ENCODE results near the gene CCDC157.

The CCDC157 gene

DNA sequence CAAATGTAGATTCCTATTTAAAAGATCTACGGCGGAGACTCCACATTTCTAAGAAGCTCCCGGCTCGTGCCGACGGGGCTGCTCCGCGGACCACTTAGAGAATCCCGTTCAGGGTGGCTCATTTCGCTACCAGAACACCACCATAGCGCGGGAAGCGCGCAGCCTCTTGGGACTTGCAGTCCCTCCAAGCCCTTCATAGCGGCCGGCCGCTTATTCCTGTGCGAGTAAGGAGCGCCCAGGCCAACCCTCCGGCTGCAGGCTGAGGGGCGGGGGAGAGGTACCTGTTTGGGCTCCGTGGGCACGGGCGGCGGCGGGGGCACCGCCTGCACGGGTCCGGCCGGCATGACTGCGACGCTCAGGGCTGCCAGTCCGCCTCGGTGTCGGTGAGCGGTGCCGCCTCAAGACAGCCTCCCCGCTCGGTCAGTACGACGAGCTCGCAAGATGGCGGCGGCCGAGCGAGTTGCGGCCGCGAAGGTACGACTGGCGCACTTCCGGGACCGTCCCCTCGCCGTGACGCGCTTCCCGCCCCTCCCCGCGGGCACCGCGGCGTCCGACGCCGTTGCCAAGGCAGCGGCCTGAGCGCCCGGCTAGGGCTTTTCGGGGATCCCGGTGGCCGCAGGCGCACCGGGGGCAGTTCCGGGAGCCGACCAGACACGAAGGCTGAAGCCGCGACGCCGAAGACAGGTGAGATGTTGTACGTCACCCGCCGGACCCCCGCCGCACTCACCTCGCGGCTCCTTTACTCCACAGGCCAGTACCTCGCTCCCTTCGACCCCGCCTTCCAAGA lies at the start of gene CCDC157, which contains the start of gene SF3A1:
Gene CCDC157, plus strand, starts transcription at position 559 of the 787 bp plus-strand sequence. CDS start 8,994 bp downstream, outside the sequence.
Gene SF3A1, minus strand, starts transcription at position 446 of the 787 bp plus-strand sequence. Its CDS starts 102 bp downstream, at position 344.
- peak; percentile 66 to 82 for DNase-seq (ENCODE audit: low read depth in 2 of 2)

DNA sequence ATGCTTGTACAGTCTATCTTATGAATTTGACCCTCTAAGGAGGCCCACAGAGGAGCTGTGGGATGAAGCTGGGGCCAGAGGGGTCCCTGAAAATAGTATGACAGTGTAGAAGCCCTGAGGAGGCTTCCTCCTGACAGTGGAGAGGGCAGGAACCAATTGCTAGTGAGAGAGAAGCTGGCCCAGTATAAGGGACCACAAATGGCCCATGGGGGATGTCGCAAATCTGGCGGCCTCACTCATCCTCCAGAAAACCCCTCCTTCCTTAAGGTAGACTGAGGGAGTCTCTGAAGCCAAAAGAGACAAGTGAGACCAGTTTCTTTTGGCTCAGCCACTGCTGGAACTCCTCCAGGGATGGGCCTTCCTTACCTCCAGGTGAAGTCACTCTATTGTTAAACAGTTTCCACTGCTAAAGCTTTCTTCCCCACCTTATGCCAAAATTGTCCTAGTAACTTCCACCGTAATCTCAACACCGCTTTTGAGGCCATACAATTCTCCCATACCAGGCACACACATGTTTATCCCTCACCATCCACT lies 49.7 kb upstream of the CCDC157 start:
- DNase-seq (ENCODE audit: low read depth in 2 of 2), result no peak

DNA sequence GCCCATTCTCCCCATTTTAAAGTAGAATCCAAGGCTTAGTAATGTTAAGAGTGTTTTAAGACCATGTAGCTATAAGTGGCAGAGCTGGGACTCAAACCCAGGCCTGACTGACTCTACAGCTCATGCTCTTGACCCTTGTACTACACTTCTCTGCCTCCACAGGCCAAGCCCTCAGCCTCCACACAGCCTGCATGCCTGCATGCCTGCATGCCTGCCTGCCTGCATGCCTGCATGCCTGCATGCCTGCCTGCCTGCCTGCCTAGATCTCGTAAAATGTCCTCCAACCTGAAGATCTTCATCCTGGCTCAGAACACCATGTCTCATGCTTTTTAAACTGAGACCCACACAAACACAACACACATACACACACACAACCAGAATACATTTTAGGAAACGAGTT lies 48.7 kb upstream of the CCDC157 start:
- no peak for DNase-seq (ENCODE audit: low read depth in 2 of 2)

DNA sequence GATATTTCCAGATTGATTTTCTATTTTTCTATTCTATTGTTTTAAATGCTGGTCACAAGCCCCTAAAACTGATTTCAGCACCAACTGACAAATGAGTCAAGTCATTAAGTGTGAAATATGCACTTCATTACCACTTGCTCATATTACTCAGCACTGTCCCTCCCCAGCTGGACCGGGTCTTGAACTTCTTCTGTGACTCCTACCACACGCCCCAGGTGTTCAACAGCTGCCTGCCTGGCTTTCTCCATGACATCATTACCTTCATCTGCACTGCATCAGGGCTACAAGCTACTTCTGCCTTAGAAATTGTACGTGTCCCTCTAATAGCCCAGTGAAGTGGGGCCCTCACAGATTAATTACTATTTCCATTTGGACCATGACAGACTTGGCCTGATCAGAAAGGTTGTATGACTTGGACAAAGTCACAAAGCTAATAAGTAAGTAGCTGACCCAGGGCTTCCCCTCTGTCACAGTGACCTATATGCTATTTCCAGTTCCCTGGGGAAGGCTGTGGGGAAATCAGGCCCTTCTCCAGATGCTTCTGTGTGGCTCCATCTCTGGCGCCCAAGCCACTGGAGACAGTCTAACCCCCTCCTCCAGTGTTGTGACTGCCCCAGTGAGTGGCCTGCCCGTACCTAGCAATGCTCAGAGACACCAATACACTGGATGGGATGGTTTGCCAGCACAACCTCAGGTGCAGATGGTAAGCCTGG lies 48.1 kb upstream of the CCDC157 start:
- no peak for DNase-seq (ENCODE audit: low read depth in 2 of 2)

DNA sequence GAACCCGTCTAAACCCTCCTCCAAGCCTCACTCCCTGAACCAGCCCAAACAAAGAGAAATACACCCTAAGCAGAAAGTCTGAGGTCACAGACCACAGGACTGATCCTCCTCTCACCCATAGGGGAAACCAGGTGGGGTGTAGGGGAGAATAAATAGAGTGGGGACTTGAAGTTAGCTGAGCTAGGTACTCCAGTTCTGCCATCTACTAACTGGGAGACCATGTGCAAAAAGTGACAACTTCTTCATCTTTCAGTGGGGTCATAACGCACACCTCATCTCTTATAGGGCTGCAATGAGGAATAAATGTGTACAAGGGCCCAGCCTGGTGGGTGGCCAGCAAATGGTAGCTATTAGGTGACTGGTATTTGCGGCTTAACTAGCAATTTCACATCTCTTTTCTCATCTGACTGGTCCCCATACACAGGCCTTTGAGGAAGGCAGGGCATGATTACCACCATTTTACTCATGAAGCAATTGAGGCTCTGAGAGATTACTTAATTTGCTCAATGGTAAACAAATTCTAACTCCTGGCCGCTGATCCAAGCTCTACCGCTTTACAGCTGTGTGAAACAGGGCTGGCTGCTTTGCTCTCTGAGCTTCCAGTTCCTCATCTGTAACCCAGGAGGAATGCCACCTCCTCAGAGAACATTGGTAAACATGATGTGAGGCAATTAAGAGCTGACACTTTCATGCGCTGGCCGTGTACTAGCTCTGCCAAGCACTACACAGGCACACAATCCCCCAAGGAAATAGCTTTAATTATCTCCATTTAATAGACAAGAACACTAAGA lies 46.7 kb upstream of the CCDC157 start:
- no peak for DNase-seq (ENCODE audit: low read depth in 2 of 2)

DNA sequence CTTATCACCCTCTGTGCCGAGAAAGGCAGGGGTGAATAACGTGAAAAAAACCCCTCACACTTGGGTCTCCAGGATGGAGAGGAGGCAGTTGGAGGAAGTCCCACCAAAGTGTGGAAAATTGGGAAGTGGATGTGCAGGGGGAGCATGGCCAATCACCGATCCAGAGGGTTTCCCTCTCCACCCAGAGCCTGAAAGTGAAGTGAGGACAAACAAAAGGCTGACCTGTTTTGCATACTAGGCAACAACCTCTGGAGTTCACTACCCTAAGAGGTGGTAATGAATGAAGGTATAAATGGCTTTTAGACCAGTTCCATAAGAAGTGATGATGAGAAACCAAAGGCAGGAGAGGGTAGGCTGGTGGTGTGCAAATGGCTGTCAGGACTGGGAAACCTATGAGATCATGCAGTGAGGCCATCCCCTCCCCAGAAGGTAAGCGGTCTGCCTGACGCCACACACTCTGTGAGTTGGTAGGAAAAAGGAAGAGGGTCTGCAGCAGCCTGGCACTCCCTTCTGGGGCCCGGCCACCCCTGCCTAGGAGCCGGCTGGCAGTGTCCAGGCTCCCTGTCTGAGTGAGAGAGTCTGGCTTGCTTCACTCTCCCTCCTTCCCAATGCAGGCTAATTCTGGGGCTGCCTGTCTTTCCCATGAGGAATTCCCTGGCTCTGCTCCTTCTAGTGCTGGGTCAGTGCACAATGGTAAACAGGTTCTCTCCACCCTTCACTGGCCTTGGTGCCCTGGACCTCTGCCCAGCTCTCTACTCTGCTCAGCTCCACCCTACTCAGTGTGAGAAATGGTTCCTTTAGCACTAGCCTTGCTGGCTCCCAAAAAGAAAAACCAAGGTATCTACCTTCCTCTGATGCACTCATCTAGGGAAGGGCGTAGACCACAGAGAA lies 45.7 kb upstream of the CCDC157 start:
- no peak for DNase-seq (ENCODE audit: low read depth in 2 of 2)

DNA sequence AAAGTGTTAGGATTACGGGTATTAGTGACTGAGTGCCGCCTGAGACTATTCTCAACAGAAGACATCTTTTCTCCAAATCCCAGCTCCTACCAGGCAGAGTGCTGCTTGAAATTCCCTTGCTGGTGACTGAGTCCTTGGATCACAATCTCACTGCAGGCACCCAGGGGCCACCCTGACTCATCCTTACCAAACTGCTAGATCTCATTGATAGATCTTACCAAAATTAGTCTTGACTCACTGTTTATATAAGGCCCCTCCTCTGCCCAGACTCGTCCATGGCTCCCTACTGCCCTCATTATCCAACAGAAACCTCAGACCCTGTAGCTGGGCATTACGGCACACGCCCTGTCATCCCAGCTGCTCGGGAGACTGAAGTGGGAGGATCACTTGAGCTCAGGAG lies 44.8 kb upstream of the CCDC157 start:
- no peak for DNase-seq (ENCODE audit: low read depth in 2 of 2)

DNA sequence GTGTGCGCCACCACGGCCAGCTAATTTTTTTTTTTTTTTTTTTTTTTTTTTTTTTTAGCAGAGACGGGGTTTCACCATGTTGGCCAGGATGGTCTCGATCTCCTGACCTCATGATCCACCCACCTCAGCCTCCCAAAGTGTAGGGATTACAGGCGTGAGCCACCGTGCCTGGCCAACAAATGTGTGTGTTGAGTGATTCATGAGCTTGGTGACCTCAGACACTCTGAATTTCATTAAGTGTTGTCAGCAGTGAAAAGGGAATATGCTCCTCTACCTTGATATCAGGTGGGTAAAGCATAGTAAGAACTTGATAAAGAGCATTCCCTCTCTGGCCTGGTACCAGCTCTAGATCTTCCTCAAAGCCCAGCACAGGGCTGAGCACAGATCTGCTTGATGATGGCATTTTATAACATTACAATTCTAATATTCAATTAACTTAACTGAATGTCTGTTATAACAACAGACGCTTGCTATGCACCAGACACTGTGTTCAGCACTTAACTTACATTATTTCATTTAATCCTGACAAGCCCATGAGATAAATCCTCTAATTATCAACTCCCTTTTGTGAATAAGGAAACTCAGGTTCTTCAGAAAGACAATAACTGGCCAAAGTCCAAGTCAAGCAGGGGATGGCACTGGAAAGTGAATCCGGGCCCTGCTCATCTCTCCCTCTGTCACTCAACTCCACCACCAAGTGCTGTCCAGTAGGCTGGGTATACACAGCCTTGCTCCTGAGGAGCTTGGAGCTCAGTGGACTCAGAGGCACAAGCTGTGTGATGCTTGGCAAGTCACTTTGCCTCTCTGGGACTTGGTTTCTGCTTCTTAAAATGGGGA lies 43.1 kb upstream of the CCDC157 start:
- no peak for DNase-seq (ENCODE audit: low read depth in 2 of 2)

DNA sequence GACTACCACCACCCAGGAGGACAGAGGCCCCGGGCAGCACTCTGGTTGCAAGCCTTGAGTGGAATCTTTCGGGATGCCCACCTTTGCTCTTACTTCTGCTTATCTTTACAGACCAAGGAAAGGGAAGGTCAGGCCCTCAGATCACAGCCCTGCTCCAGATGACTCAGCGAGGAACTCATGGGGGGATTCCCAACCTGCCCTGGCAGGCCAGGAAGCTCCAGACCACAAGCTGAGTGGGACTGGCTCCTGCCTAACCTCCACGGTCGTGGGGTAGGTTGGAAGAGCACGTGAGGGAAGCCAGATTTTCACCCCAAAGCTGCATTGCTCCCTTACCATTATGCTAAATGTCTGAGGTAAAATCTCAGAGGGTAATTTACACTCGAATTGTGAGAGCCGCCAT lies 41.9 kb upstream of the CCDC157 start:
- peak; percentile 27 to 31 for DNase-seq (ENCODE audit: low read depth in 2 of 2)

DNA sequence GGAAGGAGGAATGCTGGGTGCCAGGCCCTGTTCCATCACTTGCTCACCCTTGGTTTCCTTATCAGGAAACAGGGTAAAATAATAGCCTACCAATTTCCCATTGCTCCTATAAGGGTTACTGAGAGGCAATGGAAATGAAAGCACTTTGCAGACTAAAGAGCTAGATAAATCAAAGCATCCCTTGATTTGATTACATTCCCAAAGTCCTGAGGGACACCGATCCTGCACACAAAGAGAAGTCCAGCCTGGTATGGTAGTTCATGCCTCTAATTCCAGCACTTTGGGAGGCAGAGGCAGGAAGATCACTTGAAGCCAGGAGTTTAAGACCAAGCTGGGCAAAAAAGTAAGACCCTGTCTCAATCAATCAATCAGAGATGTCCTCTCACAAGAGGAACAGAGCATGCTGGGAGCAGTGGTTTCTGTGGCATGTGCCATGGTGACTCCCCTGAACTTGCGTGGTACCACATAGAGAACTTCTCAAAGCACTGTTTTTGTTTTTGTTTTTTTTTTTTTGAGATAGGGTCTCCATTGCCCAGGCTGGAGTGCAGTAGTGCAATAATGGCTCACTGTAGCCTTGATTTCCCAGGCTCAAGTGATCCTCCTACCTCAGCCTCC lies 40.7 kb upstream of the CCDC157 start:
- no peak for DNase-seq (ENCODE audit: low read depth in 2 of 2)

DNA sequence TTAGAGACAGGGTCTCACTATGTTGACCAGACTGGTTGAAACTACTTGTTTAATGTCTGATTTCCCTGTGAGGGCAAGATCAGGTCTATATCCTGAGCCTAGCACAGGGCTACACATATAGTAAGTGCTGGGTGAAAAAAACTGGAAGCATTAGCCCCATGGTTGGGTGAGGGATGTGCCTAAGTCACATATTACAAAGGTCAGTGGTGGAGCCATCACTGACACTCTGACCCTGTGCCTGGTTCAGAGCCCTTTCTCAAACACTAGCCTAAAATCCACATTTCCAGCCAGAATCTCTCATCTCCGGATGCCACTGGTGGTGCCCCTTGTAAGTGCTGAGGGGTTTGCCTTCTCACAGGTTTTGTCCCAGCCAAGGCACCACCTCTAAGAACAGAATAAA lies 39.0 kb upstream of the CCDC157 start:
- DNase-seq (ENCODE audit: low read depth in 2 of 2), result no peak

DNA sequence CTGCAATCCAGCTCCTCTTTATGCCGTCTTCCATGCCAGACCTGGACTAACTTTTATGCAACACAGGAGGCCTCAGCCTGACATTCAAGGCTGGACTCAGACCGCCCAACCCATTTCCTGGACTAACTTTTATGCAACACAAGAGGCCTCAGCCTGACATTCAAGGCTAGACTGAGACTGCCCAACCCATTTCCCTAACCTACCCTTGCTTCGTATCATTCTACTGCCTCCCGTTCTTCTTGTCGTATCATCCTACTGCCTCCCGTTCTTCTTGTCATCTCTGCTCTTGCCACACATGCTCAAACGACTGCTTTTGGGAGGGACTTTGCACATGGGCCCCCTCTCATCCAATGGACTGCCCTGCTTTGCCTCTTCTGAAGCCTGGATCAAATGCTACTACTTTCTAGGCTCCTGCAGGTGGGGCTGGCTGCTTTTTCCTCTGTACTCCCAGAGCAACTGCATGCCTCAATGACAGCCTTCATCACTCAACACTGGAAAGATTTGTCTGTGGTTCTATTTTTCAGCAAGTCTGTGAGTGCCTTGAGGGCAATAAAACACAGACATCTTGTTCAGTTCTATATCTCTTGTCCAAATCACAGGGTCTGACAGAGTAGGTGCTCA lies 37.9 kb upstream of the CCDC157 start:
- no peak for DNase-seq (ENCODE audit: low read depth in 2 of 2)

DNA sequence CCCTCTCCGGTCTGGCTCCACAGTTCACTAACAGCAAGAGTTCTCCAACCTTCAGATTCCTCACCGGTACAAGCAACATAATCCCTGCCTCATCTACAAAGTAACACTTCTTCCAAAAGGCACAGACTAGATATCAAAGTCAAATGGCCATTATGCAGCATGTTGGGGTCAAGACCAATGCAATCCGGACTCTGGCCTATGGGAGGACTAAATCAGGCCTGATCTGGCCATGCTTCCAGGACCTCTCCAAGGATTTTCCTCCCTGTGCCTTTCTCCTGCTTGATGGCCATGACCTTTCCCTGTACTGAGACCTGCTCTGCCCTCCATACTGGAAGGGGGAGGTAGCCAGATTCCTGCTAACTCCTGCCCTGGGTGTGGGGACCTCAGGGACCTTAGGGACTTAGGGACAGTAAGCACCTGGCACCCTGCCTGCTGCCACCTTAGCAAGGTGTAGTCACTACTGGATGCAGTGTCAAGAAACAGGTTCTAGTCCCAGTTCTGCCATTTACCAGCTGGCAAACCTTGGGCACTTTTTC lies 36.7 kb upstream of the CCDC157 start:
- DNase-seq (ENCODE audit: low read depth in 2 of 2), result no peak

DNA sequence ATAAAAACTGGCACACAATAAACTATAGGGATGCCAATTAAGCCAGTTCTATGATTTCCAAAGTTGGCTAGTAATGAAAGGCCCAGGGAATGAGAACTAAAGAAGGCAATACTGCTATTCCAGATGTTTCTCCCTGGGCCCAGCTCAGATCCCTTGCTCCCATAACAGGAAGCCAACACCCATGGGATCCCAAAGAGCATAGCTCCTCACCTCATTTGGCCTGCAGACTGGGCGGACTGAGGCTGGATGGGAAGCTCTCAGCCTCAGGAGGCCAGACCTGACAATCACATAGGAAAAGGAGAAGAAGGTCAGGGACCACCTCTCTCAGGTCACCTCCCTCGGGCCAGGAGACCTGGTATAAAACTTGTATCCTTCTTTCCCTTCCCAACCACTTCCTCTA lies 35.3 kb upstream of the CCDC157 start:
- DNase-seq (ENCODE audit: low read depth in 2 of 2), result no peak

DNA sequence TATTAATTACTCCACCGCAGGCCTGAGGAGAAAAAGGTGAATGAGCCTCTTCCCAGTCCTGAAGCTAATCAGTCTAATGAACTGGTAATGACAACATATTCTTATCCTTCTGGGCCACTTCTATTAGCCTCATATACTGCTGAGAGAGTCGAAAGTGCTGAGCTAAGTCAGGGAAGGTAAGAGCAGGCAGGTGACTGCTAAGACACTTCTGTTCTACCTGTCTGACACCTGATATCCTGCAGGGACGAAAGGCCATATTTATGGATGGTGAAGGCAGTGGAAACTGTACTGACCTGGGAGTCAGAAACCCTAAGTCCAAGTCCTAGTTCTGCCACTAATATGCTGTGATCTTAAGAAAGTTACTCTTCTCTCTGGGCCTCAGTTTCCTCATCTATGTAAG lies 33.6 kb upstream of the CCDC157 start:
- DNase-seq (ENCODE audit: low read depth in 2 of 2), result no peak

DNA sequence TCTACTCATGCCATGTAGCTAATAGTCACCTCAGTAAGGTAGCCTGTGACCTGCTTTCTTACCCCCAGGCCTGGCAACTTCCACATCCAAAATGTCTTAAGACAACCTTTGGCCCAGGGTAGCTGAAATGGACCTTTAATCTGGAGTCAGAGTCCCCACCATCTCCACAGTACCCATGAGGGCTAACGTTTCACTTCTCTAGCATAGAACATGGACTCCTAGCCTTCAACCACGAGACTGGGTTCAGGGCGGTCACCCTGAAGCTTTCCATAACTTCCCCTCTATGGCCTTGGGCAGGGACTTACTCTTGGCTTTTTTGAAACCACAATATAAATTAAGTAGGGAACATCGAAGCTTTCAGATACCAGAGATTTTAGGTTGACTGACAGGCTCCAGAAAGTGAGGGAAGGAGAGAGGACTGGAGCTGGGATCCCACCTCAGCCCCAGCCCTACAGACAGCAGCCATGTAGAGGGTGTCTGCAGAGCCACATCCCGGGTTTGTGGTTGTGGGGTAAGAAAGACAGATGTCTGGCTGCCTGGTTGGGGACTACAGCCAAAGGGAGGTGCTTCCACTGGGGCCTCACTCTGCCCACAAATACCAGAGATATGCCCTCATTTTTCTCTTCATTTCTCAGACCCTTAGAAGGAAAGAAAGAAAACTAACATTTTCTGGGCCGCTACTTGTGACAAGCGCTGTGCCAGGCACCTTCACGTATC lies 32.6 kb upstream of the CCDC157 start:
- no peak for DNase-seq (ENCODE audit: low read depth in 2 of 2)

DNA sequence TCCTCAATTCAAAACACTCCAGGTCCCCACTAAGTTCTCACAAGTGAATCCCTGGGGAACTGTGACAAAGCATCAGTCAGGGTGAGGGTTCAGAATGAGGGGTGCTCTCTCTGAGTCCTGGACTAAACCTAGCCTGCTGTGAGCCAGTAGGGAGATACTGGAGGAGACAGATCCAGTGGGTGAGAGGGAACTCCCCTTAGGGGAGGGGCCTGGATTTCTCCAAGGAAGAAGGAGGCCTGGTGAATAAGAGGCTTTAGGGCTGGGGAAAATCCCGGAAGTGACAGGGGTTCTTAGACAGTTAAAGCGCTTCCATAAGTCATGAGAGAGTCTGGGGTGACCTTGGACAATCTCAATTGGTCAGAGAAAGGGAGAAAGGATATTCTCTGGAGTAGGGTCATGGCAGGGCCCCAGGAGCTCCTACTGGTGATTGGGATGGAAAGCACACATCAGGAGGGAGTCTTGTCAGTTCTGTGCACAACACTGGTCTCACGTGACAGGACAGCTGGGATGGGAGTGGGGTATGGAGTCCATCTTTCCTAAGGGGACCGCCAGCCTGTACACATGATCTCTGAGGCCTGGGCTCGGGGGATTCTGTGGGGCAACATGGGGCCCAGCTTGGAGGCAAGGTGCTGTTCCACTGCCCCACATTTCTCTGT lies 31.6 kb upstream of the CCDC157 start:
- DNase-seq (ENCODE audit: low read depth in 2 of 2), result no peak
